Upper lobe of right lung (tissue), 1 donor: ENCODE data around the gene ZNRF1. TPM values are rescaled to one million over a fixed set of nuclear protein-coding genes. Genes with fewer than 3 reads are reported as not detected.

ENCODE experiments used
- ATAC-seq: fragments of 200-7000 bp; cut with Tn5 transposase; one replicate; pipeline ENCODE4 v1.9.1; 2020; ENCODE audit warnings: mild to moderate bottlenecking, moderate library complexity
- DNase-seq: peaks from one replicate; pipeline ENCODE4 v3.0.0-alpha.2; 2020
- H3K27ac ChIP-seq: fragments of 200-600 bp; one replicate; pipeline ENCODE4 v1.8.0; 2022
- H3K27me3 ChIP-seq: fragments of 200-600 bp; one replicate; pipeline ENCODE4 v1.8.0; 2022; ENCODE audit warnings: mild to moderate bottlenecking
- H3K36me3 ChIP-seq: fragments of 200-600 bp; one replicate; pipeline ENCODE4 v1.8.0; 2022
- H3K4me1 ChIP-seq: fragments of 200-600 bp; one replicate; pipeline ENCODE4 v1.8.0; 2022
- H3K4me3 ChIP-seq: fragments of 200-600 bp; one replicate; pipeline ENCODE4 v1.8.0; 2022; ENCODE audit warnings: mild to moderate bottlenecking
- H3K9me3 ChIP-seq: fragments of 200-600 bp; one replicate; pipeline ENCODE4 v1.8.0; 2022
- CTCF ChIP-seq: fragments of 200-600 bp; IDR thresholded peaks from one replicate; pipeline ENCODE4 v1.8.0; 2022; ENCODE audit warnings: antibody characterized with exemption
- intact Hi-C: fragments of 100-400 bp; cut with DNase I; formaldehyde crosslinking; loops from one replicate; pipeline ENCODE4 v1.11.0; 2022
- total RNA-seq: library from RNA; stranded (reverse); fragmentation: NEBNext Ultra II Directional; extraction: Animal tissue kit (Norgen Biotek cat#: 25700); gene quantifications from one replicate; pipeline ENCODE4 v1.2.1, GENCODE V29; 2021
- donor health status: DM: no; HTN: yes; CAD: no; lungs with severe emphysema.

ZNRF1 gene
- total RNA-seq, 1 donor from 2014 or later = 21.3 TPM

GRCh38 chr16:75138233-75138632 is 139.4 kb downstream of the ZNRF1 start:
- TF ChIP-seq CTCF = no peak
- H3K36me3 ChIP-seq = no peaks in the 10 kb centered on the region
- H3K4me1 ChIP-seq = no peaks in the 10 kb centered on the region
- H3K27me3 ChIP-seq = no peaks in the 10 kb centered on the region
- H3K4me3 ChIP-seq = no peak overlapping the region
- H3K9me3 ChIP-seq = no peaks in the 10 kb centered on the region
- no peak overlapping the region for H3K27ac ChIP-seq
- intact Hi-C loops = no loop called here
- no peak for ATAC-seq
- DNase-seq = no peak

GRCh38 chr16:75138636-75139035 is 139.8 kb downstream of the ZNRF1 start:
- no peak for ATAC-seq
- no peaks in the 10 kb centered on the region for H3K9me3 ChIP-seq
- H3K27ac ChIP-seq = no peak overlapping the region
- H3K4me3 ChIP-seq = no peak overlapping the region
- no peaks in the 10 kb centered on the region for H3K4me1 ChIP-seq
- no peaks in the 10 kb centered on the region for H3K36me3 ChIP-seq
- intact Hi-C loops = no loop called here
- no peak for DNase-seq
- H3K27me3 ChIP-seq = no peaks in the 10 kb centered on the region
- TF ChIP-seq CTCF = no peak

GRCh38 chr16:75139498-75139897 is 140.7 kb downstream of the ZNRF1 start:
- intact Hi-C loops = no loop called here
- no peaks in the 10 kb centered on the region for H3K9me3 ChIP-seq
- no peak for DNase-seq
- no peak overlapping the region for H3K27ac ChIP-seq
- H3K27me3 ChIP-seq = no peaks in the 10 kb centered on the region
- TF ChIP-seq CTCF = no peak
- no peaks in the 10 kb centered on the region for H3K36me3 ChIP-seq
- H3K4me1 ChIP-seq = no peaks in the 10 kb centered on the region
- H3K4me3 ChIP-seq = no peak overlapping the region
- no peak for ATAC-seq

GRCh38 chr16:75143941-75144340 is 145.1 kb downstream of the ZNRF1 start:
- H3K27ac ChIP-seq = no peak overlapping the region
- ATAC-seq = no peak
- H3K4me3 ChIP-seq = no peak overlapping the region
- DNase-seq = no peak
- no peaks in the 10 kb centered on the region for H3K36me3 ChIP-seq
- no peaks in the 10 kb centered on the region for H3K27me3 ChIP-seq
- no peak for TF ChIP-seq CTCF
- no peaks in the 10 kb centered on the region for H3K4me1 ChIP-seq
- no peaks in the 10 kb centered on the region for H3K9me3 ChIP-seq
- intact Hi-C loops = no loop called here

GRCh38 chr16:75147968-75148310 is 149.1 kb downstream of the ZNRF1 start:
- Histone ChIP-seq H3K36me3 (no peaks in the 10 kb centered on the region), H3K27ac (peak overlapping the region; percentile 95), H3K9me3 (peaks cover 9% of the 10 kb centered on the region), H3K4me1 (no peaks in the 10 kb centered on the region), H3K4me3 (peak overlapping the region; percentile 98), H3K27me3 (no peaks in the 10 kb centered on the region)
- TF ChIP-seq CTCF = no peak
- intact Hi-C loops = no loop called here
- ATAC-seq (no peak), DNase-seq (no peak)
